GM13976 (cell line): ENCODE data around the gene UGCG.
A peak's percentile ranks its signal among the peaks of the same experiment; 100 is the strongest.
"Not testable (repeated sequence)": the region's sequence is repeated elsewhere in the genome, so short reads cannot be mapped to it uniquely, and the experiment has no call there.

Source experiments
- DNase-seq: peaks from one replicate; pipeline ENCODE4 v3.0.0; 2012; ENCODE audit warnings: low spot score
- in situ Hi-C: fragments of 300-500 bp; cut with MboI; formaldehyde crosslinking; loops from one replicate; pipeline ENCODE4 v1.12.0; 2022; ENCODE audit warnings: low sequenced_read_pairs, mixed read lengths, inconsistent platforms; ENCODE audit not compliant: unreplicated experiment
- TF ChIP-seq, protein P1 (sequence below): IDR thresholded peaks from 2 replicates; pipeline ENCODE4 v1.5.1; 2012; ENCODE audit warnings: borderline replicate concordance, mild to moderate bottlenecking; ENCODE audit not compliant: insufficient read depth; ENCODE audit errors: extremely low read depth, missing control alignments, control extremely low read depth

UGCG gene

DNA sequence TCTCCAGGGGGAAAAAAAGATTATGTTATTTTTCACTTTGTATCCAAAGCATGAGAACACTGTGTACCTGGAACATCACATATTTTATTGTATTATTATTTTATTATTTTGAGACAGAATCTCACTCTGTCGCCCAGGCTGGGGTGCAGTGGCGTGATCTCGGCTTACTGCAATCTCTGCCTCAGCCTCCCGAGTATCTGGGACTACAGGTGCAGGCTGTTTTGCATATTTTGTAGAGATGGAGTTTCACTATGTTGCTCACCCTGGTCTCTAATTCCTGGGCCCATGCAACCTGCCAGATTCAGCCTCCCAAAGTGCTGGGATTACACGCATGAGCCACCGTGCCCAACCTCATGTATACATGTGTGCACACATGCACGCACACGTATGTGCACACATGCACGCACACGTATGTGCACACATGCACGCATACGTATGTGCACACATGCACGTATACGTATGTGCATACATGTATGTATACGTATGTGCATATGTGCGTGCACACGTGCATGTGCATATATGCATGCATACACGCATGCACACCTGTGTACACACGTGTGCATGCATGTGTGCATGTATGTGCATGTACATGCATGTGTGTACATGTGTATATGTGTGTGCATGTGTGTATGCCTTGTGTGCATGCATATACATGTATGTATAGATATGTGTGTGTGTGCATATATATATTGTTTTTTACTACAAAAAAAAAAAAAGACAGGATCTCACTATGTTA, 9.5 kb upstream of the UGCG start:
- in situ Hi-C loops, result no loop called here
- TF ChIP-seq, protein P1, sequence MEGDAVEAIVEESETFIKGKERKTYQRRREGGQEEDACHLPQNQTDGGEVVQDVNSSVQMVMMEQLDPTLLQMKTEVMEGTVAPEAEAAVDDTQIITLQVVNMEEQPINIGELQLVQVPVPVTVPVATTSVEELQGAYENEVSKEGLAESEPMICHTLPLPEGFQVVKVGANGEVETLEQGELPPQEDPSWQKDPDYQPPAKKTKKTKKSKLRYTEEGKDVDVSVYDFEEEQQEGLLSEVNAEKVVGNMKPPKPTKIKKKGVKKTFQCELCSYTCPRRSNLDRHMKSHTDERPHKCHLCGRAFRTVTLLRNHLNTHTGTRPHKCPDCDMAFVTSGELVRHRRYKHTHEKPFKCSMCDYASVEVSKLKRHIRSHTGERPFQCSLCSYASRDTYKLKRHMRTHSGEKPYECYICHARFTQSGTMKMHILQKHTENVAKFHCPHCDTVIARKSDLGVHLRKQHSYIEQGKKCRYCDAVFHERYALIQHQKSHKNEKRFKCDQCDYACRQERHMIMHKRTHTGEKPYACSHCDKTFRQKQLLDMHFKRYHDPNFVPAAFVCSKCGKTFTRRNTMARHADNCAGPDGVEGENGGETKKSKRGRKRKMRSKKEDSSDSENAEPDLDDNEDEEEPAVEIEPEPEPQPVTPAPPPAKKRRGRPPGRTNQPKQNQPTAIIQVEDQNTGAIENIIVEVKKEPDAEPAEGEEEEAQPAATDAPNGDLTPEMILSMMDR, result no peak
- DNase-seq, result no peak

DNA sequence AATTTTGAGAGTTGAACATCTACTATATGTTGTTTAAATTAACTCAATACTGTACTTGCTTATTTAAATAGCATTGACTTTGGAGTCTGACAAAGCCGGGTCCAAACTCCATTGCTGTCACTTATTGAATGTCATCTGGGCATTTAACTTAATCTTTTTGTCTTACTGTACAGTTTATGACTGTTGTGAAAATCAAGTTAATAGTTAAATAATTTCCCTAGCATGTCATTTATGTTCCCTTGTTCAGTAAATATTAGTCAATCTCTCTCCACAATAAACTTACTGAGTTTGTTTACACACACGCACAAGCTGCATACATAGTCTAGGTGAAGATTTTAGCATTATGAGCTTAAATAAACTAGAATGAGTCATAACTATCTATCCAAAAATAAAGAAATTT, 6.3 kb upstream of the UGCG start:
- in situ Hi-C loops, result loop anchor here (10.0 kb wide), 1 partner anchor 126 kb away; no protein-coding TSS in a partner anchor
- TF ChIP-seq, protein P1, result no peak

DNA sequence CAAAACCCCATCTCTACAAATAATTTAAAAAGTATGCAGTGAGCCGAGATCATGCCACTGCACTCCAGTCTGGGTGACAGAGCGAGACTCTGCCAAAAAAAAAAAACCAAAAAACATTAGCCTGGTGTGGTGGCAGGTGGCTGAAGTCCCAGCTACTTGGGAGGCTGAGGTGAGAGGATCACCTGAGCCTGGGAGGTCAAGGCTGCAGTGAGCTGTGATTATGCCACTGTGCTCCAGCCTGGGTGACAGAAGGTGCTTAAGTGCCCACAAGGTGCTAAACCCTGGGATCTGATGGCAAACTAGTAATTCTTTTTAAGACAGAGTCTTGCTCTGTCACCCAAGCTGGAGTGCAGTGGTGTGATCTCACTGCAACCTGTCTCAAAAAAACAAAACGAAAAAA, 5.7 kb upstream of the UGCG start:
- in situ Hi-C loops, result loop anchor here (10.0 kb wide), 1 partner anchor 126 kb away; no protein-coding TSS in a partner anchor
- DNase-seq, result not testable (repeated sequence)

More for the DNA sequence above, 6.3 kb upstream of the UGCG start:
- DNase-seq, result no peak

DNA sequence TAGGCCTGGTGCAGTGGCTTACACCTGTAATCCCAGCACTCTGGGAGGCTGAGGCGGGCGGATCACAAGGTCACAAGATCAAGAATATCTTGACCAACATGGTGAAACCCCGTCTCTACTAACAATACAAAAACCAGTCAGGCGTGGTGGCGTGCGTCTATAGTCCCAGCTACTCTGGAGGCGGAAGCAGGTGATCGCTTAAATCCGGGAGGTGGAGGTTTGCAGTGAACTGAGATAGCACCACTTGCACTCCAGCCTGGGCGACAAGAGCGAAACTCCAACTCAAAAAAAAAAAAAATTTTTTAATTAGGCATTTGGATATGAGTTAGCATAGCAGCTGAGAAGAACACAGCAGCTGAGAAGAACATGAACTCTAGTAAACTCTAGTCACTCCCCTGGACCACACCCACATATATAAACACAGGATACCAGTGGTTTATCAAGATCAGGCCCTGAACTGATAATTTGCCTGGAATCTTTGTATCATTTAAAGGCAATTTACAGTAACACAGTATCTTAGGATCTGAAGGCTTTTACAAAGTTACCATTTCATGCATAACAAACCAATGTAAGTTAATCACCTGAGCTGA, 4.6 kb upstream of the UGCG start:
- in situ Hi-C loops, result loop anchor here (10.0 kb wide), 1 partner anchor 127 kb away; no protein-coding TSS in a partner anchor
- TF ChIP-seq, protein P1, result no peak
- DNase-seq, result peak; percentile 37

DNA sequence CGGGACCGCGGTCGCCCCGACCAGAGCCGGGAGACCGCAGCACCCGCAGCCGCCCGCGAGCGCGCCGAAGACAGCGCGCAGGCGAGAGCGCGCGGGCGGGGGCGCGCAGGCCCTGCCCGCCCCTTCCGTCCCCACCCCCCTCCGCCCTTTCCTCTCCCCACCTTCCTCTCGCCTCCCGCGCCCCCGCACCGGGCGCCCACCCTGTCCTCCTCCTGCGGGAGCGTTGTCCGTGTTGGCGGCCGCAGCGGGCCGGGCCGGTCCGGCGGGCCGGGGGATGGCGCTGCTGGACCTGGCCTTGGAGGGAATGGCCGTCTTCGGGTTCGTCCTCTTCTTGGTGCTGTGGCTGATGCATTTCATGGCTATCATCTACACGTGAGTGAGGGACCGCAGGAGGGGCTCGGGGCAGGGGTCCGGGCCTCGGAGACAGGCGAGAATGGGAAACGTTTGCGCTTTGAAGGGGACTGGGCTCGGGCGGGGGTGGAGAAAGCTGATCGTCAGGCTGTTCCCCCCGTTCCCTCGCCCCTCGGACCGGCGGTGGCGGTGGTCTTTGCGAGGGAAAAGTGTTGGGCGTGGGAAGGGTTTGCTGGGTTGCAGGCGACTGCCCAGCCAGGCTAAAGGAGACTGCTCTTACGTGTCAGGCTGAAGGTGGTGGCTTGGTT, 457 bp downstream of the UGCG start:
- DNase-seq, result peak; percentile 77
- in situ Hi-C loops, result loop anchor here (10.0 kb wide), 1 partner anchor 132 kb away; no protein-coding TSS in a partner anchor

DNA sequence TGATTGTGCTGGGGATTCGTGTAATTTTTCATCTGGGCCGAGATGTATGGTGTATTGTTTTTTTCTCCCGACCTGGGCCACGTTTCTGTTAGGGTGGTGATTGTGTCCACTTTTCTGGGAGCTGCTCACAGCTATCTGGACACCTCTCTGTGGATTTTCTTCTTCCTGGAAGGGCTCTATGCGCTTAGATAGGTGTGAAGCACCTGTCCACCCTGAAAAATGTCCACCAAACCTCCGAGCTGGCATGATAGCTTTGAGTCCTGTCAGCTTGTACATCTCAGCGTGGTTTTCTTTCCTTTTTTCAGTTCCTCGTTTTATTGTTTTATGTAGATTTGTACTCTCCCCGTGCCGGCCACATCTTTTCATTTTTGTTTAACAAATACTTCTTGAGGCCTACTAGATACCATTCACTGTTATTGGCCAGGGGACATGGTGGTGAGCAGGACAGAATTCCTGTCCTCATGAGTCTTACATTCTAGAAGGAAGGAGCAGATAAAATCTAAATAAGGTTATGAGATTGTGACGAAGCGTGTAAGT, 1.1 kb downstream of the UGCG start:
- peak; percentile 60 for DNase-seq

More for the DNA sequence above, 457 bp downstream of the UGCG start:
- TF ChIP-seq, protein P1, result peak; percentile 35

More for the DNA sequence above, 1.1 kb downstream of the UGCG start:
- TF ChIP-seq, protein P1, result no peak
- in situ Hi-C loops, result loop anchor here (10.0 kb wide), 1 partner anchor 133 kb away; no protein-coding TSS in a partner anchor
